ENCODE data around the gene SFTA2. TPM values are rescaled to one million over a fixed set of nuclear protein-coding genes. Genes with fewer than 3 reads are reported as not detected.
"Not testable (repeated sequence)": the region's sequence is repeated elsewhere in the genome, so short reads cannot be mapped to it uniquely, and the experiment has no call there.

SFTA2 gene
- total RNA-seq, 1 experiment from 2014 or later: not detected

- Histone ChIP-seq H3K36me3 (ENCODE audit: low read depth, low read length) (peaks cover 36% of the 10 kb centered on the region), H3K79me2 (ENCODE audit: low read length) (peaks cover 8% of the 10 kb centered on the region; the same call in 1 of the 2 replicates), H4K20me1 (ENCODE audit: low read length) (no peaks in the 10 kb centered on the region), H3K27ac (ENCODE audit: low read length) (no peak overlapping the region), H3K9ac (ENCODE audit: low read length) (no peak overlapping the region), H3K4me2 (ENCODE audit: low read length) (no peak overlapping the region), H3F3A (ENCODE audit: low read length, unreplicated experiment) (no peaks in the 10 kb centered on the region), H3K9me2 (replicated peaks; ENCODE audit: low read length) (no peaks in the 10 kb centered on the region), H2AFZ (ENCODE audit: low read length) (no peak overlapping the region), H3K27me3 (ENCODE audit: low read length) (no peaks in the 10 kb centered on the region), H3K4me3 (ENCODE audit: low read length) (no peak overlapping the region), H3K9me3 (ENCODE audit: low read length) (no peaks in the 10 kb centered on the region), H3K4me1 (ENCODE audit: insufficient read depth, low read length) (peaks cover 32% of the 10 kb centered on the region)
- DNase-seq (peak; percentile 52), ATAC-seq (peak; percentile 65)
- no peak for TF ChIP-seq EZH2phosphoT487 (IDR thresholded peaks at IDR 0.05; ENCODE audit: borderline replicate concordance, low read length)
- no peak for TF ChIP-seq CTCF (conservative IDR thresholded peaks at IDR 0.05; ENCODE audit: low read depth, low read length)
- no peak for TF ChIP-seq EZH2 (IDR thresholded peaks at IDR 0.05; ENCODE audit: low read length, unreplicated experiment)
- intact Hi-C loops (cut with micrococcal nuclease): no loop called here
- POLR2A ChIA-PET (ENCODE audit: unreplicated experiment): interaction anchor here (0.7 kb wide), 1 partner anchor 77 kb away, joined by 4 read pairs; no protein-coding TSS in a partner anchor
- CTCF ChIA-PET: interaction anchor here (0.6 to 1.9 kb wide), 2 partner anchors 15 to 144 kb away, joined by 3 to 7 read pairs; no protein-coding TSS in a partner anchor
- BruUV-seq (replicated peaks): no TSS peak
Measured at GRCh38 chr6:30926644-30927043, 5.3 kb downstream of the SFTA2 start.

GRCh38 chr6:30924040-30924627, 7.8 kb downstream of the SFTA2 start:
- intact Hi-C loops (cut with micrococcal nuclease); H3F3A ChIP-seq (ENCODE audit: low read length, unreplicated experiment); H3K4me2 ChIP-seq (ENCODE audit: low read length); H3K4me3 ChIP-seq (ENCODE audit: low read length); DNase-seq; H2AFZ ChIP-seq (ENCODE audit: low read length); H3K9me2 ChIP-seq (replicated peaks; ENCODE audit: low read length); H3K27ac ChIP-seq (ENCODE audit: low read length); H3K79me2 ChIP-seq (ENCODE audit: low read length); BruUV-seq (replicated peaks); H3K9ac ChIP-seq (ENCODE audit: low read length); H3K27me3 ChIP-seq (ENCODE audit: low read length); H3K9me3 ChIP-seq (ENCODE audit: low read length); CTCF ChIA-PET; POLR2A ChIA-PET (ENCODE audit: unreplicated experiment); ATAC-seq; H4K20me1 ChIP-seq (ENCODE audit: low read length): not testable (repeated sequence)
- H3K36me3 ChIP-seq (ENCODE audit: low read depth, low read length): peaks cover 48% of the 10 kb centered on the region
- peaks cover 38% of the 10 kb centered on the region for H3K4me1 ChIP-seq (ENCODE audit: insufficient read depth, low read length)

- intact Hi-C loops (cut with micrococcal nuclease): no loop called here
- H3K9ac ChIP-seq (ENCODE audit: low read length): no peak overlapping the region
- ChIA-PET POLR2A (ENCODE audit: unreplicated experiment) (interaction anchor here (0.5 kb wide), 1 partner anchor 132 kb away, joined by 3 read pairs; no protein-coding TSS in a partner anchor), CTCF (interaction anchor here (1.6 kb wide), 1 partner anchor 148 kb away, joined by 9 read pairs; no protein-coding TSS in a partner anchor)
- peak overlapping the region; percentile 53 for H3K27ac ChIP-seq (ENCODE audit: low read length)
- DNase-seq: peak; percentile 77
- H3K79me2 ChIP-seq (ENCODE audit: low read length): peaks cover 8% of the 10 kb centered on the region; the same call in 1 of the 2 replicates
- no peaks in the 10 kb centered on the region for H3K9me3 ChIP-seq (ENCODE audit: low read length)
- no peak overlapping the region for H2AFZ ChIP-seq (ENCODE audit: low read length)
- H4K20me1 ChIP-seq (ENCODE audit: low read length): no peaks in the 10 kb centered on the region
- ATAC-seq: peak; percentile 82
- BruUV-seq (replicated peaks): no TSS peak
- H3K4me3 ChIP-seq (ENCODE audit: low read length): peak overlapping the region; percentile 1; the same call in 1 of the 2 replicates
- H3K27me3 ChIP-seq (ENCODE audit: low read length): no peaks in the 10 kb centered on the region
- TF ChIP-seq CTCF (conservative IDR thresholded peaks at IDR 0.05; ENCODE audit: low read depth, low read length) (peak; percentile 40), EZH2 (IDR thresholded peaks at IDR 0.05; ENCODE audit: low read length, unreplicated experiment) (no peak)
- H3K36me3 ChIP-seq (ENCODE audit: low read depth, low read length): peaks cover 41% of the 10 kb centered on the region
- no peaks in the 10 kb centered on the region for H3F3A ChIP-seq (ENCODE audit: low read length, unreplicated experiment)
- H3K9me2 ChIP-seq (replicated peaks; ENCODE audit: low read length): no peaks in the 10 kb centered on the region
- peak overlapping the region; percentile 63 for H3K4me2 ChIP-seq (ENCODE audit: low read length)
- peaks cover 38% of the 10 kb centered on the region for H3K4me1 ChIP-seq (ENCODE audit: insufficient read depth, low read length)
Measured at GRCh38 chr6:30922447-30922852, 9.5 kb downstream of the SFTA2 start.

Data from PC-3 (cell line).